GM11168 (cell line): ENCODE results near the gene MTCL1.

Experiments
- in situ Hi-C: fragments of 300-500 bp; cut with MboI; formaldehyde crosslinking; loops from one replicate; pipeline ENCODE4 v1.12.0; 2022; ENCODE audit warnings: low sequenced_read_pairs; ENCODE audit not compliant: unreplicated experiment

MTCL1 gene

GRCh38 chr18:8786483-8787370 lies 81.4 kb downstream of the MTCL1 start:
- in situ Hi-C loops: no loop called here

- in situ Hi-C loops: no loop called here
Observed at GRCh38 chr18:8787371-8787670, 82.0 kb downstream of the MTCL1 start.

- in situ Hi-C loops: no loop called here
Observed at GRCh38 chr18:8787794-8788193, 82.4 kb downstream of the MTCL1 start.

- in situ Hi-C loops: no loop called here
Observed at GRCh38 chr18:8788503-8789429, 83.4 kb downstream of the MTCL1 start.

- in situ Hi-C loops: no loop called here
Observed at GRCh38 chr18:8791171-8791651, 85.9 kb downstream of the MTCL1 start.

GRCh38 chr18:8792688-8793316 lies 87.4 kb downstream of the MTCL1 start:
- in situ Hi-C loops: no loop called here

GRCh38 chr18:8793445-8794155 lies 88.2 kb downstream of the MTCL1 start:
- in situ Hi-C loops: no loop called here

- in situ Hi-C loops: no loop called here
Observed at GRCh38 chr18:8794156-8794933, 89.0 kb downstream of the MTCL1 start.

GRCh38 chr18:8794934-8795280 lies 89.6 kb downstream of the MTCL1 start:
- in situ Hi-C loops: no loop called here

GRCh38 chr18:8795586-8796325 lies 90.4 kb downstream of the MTCL1 start:
- in situ Hi-C loops: no loop called here

GRCh38 chr18:8797206-8797605 lies 91.8 kb downstream of the MTCL1 start:
- in situ Hi-C loops: no loop called here

- in situ Hi-C loops: no loop called here
Observed at GRCh38 chr18:8799001-8799400, 93.6 kb downstream of the MTCL1 start.

- in situ Hi-C loops: no loop called here
Observed at GRCh38 chr18:8799596-8800441, 94.5 kb downstream of the MTCL1 start.

GRCh38 chr18:8800445-8800844 lies 95.1 kb downstream of the MTCL1 start:
- in situ Hi-C loops: no loop called here

GRCh38 chr18:8800876-8801262 lies 95.5 kb downstream of the MTCL1 start:
- in situ Hi-C loops: no loop called here

- in situ Hi-C loops: no loop called here
Observed at GRCh38 chr18:8801263-8801901, 96.0 kb downstream of the MTCL1 start.

- in situ Hi-C loops: no loop called here
Observed at GRCh38 chr18:8802017-8802672, 96.8 kb downstream of the MTCL1 start.
